Retinal pigment epithelial cell (primary cell): Measurements from ENCODE around the gene NENF.

Source experiments
- DNase-seq: peaks from one replicate; pipeline ENCODE4 v3.0.0-alpha.2; 2010; ENCODE audit warnings: low read depth
- H3K4me3 ChIP-seq: 2 replicates; pipeline ENCODE4 v1.5.1; 2011; ENCODE audit warnings: mild to moderate bottlenecking, low read length, control low read depth, moderate library complexity
- TF ChIP-seq, protein P1 (sequence below): conservative IDR thresholded peaks from 2 replicates; pipeline ENCODE4 v1.5.1; 2011; ENCODE audit warnings: low read depth, low read length, control low read depth, inconsistent platforms

NENF gene

DNA sequence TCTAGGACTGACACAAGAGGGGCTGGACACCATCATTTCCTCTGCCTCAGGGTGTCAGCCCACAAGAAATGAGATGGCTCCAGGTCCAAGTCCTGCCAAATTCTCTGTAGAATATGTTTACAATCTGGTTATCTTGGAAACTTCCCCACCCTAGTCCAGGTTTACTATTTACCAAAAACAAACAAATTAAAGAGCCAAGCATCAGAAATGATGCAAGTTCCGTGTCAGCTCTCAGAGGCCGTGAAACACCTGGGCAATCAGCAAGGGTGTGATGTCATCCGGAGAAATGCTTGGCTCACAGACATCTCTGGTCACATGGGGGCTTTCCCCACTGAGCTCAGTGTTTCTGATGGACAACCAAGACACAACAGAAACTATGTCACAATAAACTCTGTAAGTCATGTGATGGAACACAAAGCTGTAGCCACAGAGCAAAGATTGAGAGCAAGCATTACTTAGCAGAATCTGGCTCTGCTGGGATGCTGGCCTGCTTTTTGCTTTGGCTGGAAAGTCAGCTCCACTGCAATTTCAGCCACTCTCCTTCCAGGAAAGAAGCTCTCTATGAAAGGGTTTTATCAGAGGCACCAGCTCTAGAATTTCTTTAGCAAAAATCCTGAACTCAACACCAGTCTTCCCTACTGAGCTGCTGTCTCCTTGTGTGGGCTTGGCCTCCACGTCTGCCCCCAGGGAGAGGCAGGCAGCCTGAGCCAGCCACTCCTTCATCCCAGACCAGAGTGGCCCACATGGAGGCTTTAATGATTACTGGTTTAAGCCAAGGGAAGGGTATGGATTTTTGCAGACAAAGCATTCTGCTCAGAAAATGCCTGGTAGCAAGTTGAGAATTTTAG is 55.9 kb downstream of the NENF start:
- H3K4me3 ChIP-seq = no peak overlapping the region
- peak; percentile 81 for DNase-seq
- TF ChIP-seq, protein P1, sequence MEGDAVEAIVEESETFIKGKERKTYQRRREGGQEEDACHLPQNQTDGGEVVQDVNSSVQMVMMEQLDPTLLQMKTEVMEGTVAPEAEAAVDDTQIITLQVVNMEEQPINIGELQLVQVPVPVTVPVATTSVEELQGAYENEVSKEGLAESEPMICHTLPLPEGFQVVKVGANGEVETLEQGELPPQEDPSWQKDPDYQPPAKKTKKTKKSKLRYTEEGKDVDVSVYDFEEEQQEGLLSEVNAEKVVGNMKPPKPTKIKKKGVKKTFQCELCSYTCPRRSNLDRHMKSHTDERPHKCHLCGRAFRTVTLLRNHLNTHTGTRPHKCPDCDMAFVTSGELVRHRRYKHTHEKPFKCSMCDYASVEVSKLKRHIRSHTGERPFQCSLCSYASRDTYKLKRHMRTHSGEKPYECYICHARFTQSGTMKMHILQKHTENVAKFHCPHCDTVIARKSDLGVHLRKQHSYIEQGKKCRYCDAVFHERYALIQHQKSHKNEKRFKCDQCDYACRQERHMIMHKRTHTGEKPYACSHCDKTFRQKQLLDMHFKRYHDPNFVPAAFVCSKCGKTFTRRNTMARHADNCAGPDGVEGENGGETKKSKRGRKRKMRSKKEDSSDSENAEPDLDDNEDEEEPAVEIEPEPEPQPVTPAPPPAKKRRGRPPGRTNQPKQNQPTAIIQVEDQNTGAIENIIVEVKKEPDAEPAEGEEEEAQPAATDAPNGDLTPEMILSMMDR = no peak

DNA sequence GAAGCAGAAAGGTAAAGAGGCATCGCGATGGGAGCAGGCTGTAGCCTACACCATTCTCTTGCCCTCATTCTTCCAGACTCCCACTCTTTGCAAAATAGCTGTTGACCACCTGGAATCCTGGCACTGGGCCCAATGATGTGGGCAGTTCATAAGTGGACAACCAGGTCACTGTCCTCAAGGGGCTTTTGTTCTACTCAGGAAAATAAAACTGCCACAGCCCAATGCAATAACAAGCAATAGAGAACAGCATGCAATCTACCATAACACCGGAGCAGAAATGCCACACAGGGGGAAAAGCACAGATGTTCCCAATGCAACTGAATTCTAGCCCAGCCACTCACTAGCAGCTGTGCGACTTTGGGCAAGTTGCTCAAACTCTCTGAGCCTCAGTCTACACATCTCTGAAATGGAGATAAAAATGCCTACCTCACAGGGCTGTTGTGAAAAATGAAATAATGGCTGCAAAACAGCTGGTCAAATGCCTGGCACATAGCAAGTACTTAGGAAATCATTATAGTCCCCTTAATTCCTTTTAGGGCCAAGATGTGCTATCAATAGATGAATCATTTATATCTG is 56.7 kb downstream of the NENF start:
- H3K4me3 ChIP-seq = no peak overlapping the region
- TF ChIP-seq, protein P1 = no peak
- DNase-seq = no peak

DNA sequence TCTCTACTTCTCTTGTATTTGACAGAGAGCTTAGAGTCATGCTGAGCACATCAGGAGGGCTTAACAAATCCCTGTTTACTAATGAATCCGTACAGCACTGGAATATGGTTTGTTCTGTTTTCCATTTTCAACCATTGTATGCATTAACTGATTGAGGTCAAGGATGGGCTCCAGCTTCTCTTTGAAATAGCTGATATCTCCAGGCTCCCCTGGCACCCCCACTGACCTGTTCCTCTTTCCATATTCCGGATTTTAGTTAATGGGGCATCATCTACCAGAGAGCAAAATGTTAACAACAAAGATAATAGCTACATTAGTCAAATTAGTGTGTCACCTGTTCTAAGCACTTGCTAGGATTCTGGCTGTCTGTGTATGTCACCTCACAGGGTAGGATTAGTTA is 57.6 kb downstream of the NENF start:
- TF ChIP-seq, protein P1 = no peak
- DNase-seq = no peak

DNA sequence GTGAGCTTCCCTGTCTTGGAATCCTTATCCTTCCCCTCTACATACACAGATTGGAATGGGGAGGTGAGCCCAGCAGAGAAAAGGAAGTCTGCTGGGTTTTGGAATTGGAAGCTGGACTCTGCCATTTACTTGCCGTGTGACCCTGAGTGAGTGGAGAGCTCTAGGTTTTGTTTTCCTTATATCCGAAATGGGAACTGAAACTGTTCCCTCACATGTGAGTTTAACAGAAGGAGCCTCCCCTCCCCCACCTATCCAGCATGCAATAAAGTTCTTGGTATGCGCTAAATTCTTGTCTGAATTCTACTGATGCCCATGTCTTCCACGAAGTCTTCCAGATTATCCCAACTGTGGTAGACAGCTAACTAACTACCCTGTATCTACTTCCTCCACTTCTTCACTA is 58.7 kb downstream of the NENF start:
- DNase-seq = no peak
- H3K4me3 ChIP-seq = no peak overlapping the region
- TF ChIP-seq, protein P1 = no peak

More for the DNA sequence above, 57.6 kb downstream of the NENF start:
- no peak overlapping the region for H3K4me3 ChIP-seq
